HG02571 (cell line): ENCODE results near the gene PIWIL1.

ENCODE experiments used
- ATAC-seq: cut with Tn5 transposase; IDR thresholded peaks from one replicate; pipeline ENCODE4 v1.9.1; 2021; ENCODE audit warnings: mild to moderate bottlenecking, moderate library complexity; ENCODE audit not compliant: unreplicated experiment

Gene PIWIL1

GRCh38 chr12:130369816-130370215, 32.1 kb downstream of the PIWIL1 start:
- ATAC-seq: no peak

GRCh38 chr12:130371296-130371695, 33.6 kb downstream of the PIWIL1 start:
- ATAC-seq: no peak

GRCh38 chr12:130372936-130373335, 35.2 kb downstream of the PIWIL1 start:
- no peak for ATAC-seq

- ATAC-seq: no peak
These were observed 36.4 kb downstream of the PIWIL1 start for GRCh38 chr12:130374083-130374482.

GRCh38 chr12:130375296-130376287, 37.9 kb downstream of the PIWIL1 start:
- ATAC-seq: no peak

- ATAC-seq: no peak
These were observed 45.1 kb downstream of the PIWIL1 start for GRCh38 chr12:130382818-130383217.

GRCh38 chr12:130384234-130384633, 46.5 kb downstream of the PIWIL1 start:
- ATAC-seq: no peak

- ATAC-seq: no peak
These were observed 47.5 kb downstream of the PIWIL1 start for GRCh38 chr12:130385193-130385592.

GRCh38 chr12:130391186-130391585, 53.5 kb downstream of the PIWIL1 start:
- ATAC-seq: no peak

GRCh38 chr12:130394906-130395305, 57.2 kb downstream of the PIWIL1 start:
- no peak for ATAC-seq

GRCh38 chr12:130396667-130397066, 59.0 kb downstream of the PIWIL1 start:
- ATAC-seq: no peak

- ATAC-seq: no peak
These were observed 60.6 kb downstream of the PIWIL1 start for GRCh38 chr12:130398100-130398848.

- no peak for ATAC-seq
These were observed 64.0 kb downstream of the PIWIL1 start for GRCh38 chr12:130401703-130402102.

GRCh38 chr12:130405332-130405731, 67.6 kb downstream of the PIWIL1 start:
- ATAC-seq: no peak

GRCh38 chr12:130412384-130412783, 74.7 kb downstream of the PIWIL1 start:
- ATAC-seq: no peak

GRCh38 chr12:130413909-130414308, 76.2 kb downstream of the PIWIL1 start:
- ATAC-seq: no peak

GRCh38 chr12:130414381-130414780, 76.7 kb downstream of the PIWIL1 start:
- ATAC-seq: no peak

GRCh38 chr12:130418251-130418650, 80.6 kb downstream of the PIWIL1 start:
- ATAC-seq: no peak

GRCh38 chr12:130419116-130419515, 81.4 kb downstream of the PIWIL1 start:
- ATAC-seq: no peak

- ATAC-seq: no peak
These were observed 82.4 kb downstream of the PIWIL1 start for GRCh38 chr12:130420071-130420470.

GRCh38 chr12:130421896-130422295, 84.2 kb downstream of the PIWIL1 start:
- no peak for ATAC-seq
